Measurements from ENCODE around the gene SYT9.

DNA sequence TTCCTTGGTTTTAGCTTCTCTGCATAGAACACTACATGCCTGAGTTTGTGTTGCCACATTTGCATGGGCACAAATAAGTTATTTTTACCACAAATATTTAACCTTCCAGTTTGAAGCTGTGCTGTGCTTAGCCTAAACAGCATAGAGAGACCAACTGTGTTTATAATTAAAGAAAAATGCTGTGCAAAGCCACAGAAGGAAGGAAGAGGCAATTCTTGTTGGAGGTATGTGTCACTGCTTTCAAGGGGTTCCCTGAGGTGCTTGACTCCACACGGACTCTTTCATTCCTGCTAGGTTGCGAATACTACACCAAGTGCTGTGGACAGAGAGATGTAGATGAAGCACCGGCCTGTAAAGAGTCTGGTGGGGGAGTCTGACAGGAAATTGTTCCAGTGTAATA lies 186.0 kb downstream of the SYT9 start:
- TF ChIP-seq POLR2A (IDR thresholded peaks at IDR 0.05; ENCODE audit: low read depth, low read length) = no peak
- no peak for TF ChIP-seq CTCF (conservative IDR thresholded peaks at IDR 0.05; ENCODE audit: low read depth, low read length)
- TF ChIP-seq BHLHE40 (IDR thresholded peaks at IDR 0.05; ENCODE audit: low read depth, low read length) = no peak
- TF ChIP-seq ELK1 (IDR thresholded peaks at IDR 0.05; ENCODE audit: borderline replicate concordance, low read depth, low read length) = no peak
- TF ChIP-seq RCOR1 (IDR thresholded peaks at IDR 0.05; ENCODE audit: insufficient replicate concordance, low read length) = no peak
- no peak for TF ChIP-seq SMC3 (IDR thresholded peaks at IDR 0.05; ENCODE audit: low read depth, low read length)
- TF ChIP-seq MXI1 (IDR thresholded peaks at IDR 0.05; ENCODE audit: borderline replicate concordance, low read depth, low read length) = no peak
- TF ChIP-seq RFX5 (IDR thresholded peaks at IDR 0.05; ENCODE audit: low read depth, low read length) = no peak
- TF ChIP-seq CEBPB (IDR thresholded peaks at IDR 0.05; ENCODE audit: low read depth, low read length) = no peak
- TF ChIP-seq USF2 (IDR thresholded peaks at IDR 0.05; ENCODE audit: low read depth, low read length) = no peak
- TF ChIP-seq RAD21 (IDR thresholded peaks at IDR 0.05; ENCODE audit: low read length) = no peak
